ENCODE measurements around the gene DOK7.

DNA sequence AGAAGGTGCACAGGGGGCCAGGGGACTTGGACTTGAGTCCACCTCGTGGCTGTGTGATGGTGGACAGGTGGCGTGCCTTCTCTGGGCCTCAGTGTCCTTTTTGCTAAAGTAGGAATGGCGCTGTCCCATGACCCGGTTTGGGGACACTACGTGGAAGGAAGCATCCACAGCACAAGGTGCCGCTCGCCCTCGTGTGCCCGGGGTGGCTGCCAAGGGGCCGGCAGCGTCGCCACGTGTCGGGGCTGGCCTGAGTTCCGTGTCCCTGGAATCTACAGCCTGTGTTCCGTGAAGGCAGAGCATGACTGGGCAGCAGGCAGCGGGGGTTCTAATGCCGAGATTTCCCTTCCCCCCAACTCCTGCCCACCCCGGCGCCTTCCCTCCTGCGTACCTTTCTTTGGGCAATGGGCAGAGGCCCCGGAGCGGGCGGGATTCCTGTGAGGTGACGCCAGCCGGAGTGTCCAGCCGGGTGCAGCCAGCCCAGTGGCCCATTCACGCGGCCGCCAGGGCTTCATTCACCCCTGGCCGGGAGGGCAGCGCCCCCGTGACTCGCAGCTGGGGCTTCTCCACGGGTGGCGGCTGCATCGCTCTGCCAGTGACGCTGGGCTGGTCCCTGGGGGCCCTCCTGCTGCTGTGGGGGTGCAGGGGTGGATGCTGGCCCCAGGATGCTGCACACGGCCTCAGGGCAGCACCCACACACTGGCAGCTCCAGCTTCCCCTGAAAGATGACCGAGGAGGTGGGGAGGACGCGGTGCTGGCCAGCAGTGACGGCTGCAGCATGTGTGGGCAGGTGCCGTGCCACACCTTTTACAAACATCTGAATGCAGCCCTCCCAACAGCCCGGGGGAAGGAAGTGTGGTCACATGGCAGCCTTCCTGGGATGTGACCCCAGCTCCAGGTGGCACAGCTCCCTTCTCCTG, 21.2 kb downstream of the DOK7 start:
- no peak for TF ChIP-seq CTCF (IDR thresholded peaks at IDR 0.05; ENCODE audit: low read length)
- no peak for TF ChIP-seq EZH2 (optimal IDR thresholded peaks at IDR 0.05; ENCODE audit: low read depth, low read length)

All from MM.1S (cell line).